22Rv1 (cell line): ENCODE data around the gene DKKL1.
"Not testable (repeated sequence)": the region's sequence is repeated elsewhere in the genome, so short reads cannot be mapped to it uniquely, and the experiment has no call there.

ENCODE experiments used
- H3K27ac ChIP-seq: fragments of 450-650 bp; 2 replicates; pipeline ENCODE4 v1.5.1; 2017
- CTCF ChIP-seq: fragments of 450-650 bp; IDR thresholded peaks from 2 replicates; pipeline ENCODE4 v1.5.1; 2017; ENCODE audit warnings: mild to moderate bottlenecking
- ZFX ChIP-seq: fragments of 450-650 bp; IDR thresholded peaks from 2 replicates; pipeline ENCODE4 v1.6.1; 2017; ENCODE audit warnings: antibody characterized with exemption, borderline replicate concordance

DKKL1 gene

GRCh38 chr19:49327878-49328544, 35.7 kb upstream of the DKKL1 start:
- no peak overlapping the region for H3K27ac ChIP-seq
- TF ChIP-seq ZFX: no peak
- peak; percentile 82 for TF ChIP-seq CTCF

DNA sequence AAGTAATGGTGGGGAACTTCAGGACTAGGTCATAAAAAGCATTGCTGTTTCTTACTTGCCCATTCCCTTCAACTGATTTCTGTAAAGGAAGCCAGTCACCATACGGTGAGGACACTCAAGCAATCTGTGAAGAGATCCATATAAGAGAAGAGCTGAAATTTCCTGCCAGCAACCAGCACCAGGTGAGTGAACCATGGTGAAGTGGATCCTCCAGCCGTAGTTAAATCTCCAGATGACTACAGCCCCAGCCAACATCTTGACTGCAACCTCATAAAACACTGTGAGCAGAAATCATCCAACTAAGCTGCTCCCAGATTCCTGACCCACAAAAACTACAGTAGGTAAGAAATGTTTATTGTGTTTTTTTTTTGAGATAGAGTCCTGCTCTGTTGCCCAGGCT, 34.9 kb upstream of the DKKL1 start:
- TF ChIP-seq ZFX: no peak
- TF ChIP-seq CTCF: no peak
- H3K27ac ChIP-seq: no peak overlapping the region

DNA sequence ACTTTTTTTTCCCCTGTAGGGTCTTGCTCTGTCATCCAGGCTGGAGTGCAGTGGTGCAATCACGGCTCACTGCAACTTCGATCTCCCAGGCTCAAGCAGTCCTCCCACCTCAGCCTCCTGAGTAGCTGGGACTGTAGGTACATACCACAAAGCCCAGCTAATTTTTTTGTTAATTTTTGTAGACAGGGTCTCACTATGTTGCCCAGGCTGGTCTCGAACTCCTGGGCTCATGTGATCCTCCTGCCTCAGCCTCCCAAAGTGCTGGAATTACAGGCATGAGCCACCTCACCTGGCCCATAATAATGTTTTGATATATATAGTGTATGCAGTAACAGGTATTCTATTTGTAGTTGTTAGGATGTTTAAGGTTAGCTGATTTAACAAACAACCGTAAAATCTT, 32.5 kb upstream of the DKKL1 start:
- 0 out of 2 replicates have a peak overlapping the region, but pooled peaks have one; percentile 21 for H3K27ac ChIP-seq

DNA sequence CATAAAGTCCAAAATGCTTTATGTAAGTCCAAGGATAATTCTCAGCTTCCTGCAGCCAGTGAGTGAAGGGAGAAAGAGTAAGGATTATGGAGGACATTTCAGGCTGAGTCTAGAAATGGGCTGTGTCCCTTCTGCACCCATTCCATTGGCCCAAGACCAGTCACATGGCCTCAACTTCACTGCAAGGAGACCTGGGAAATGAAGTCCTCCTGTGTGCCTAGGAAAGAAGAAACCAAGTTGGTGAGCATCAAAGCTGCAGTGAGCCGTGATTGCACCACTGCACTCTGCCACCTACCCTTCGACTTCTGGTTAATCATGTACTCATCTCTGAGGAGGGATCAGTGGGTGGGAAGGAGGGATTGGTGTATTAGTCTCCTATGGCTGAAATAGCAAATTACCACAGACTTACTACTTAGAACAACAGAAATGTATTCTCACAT, 32.0 kb upstream of the DKKL1 start:
- no peak for TF ChIP-seq ZFX
- TF ChIP-seq CTCF: no peak
- 0 out of 2 replicates have a peak overlapping the region, but pooled peaks have one; percentile 21 for H3K27ac ChIP-seq

DNA sequence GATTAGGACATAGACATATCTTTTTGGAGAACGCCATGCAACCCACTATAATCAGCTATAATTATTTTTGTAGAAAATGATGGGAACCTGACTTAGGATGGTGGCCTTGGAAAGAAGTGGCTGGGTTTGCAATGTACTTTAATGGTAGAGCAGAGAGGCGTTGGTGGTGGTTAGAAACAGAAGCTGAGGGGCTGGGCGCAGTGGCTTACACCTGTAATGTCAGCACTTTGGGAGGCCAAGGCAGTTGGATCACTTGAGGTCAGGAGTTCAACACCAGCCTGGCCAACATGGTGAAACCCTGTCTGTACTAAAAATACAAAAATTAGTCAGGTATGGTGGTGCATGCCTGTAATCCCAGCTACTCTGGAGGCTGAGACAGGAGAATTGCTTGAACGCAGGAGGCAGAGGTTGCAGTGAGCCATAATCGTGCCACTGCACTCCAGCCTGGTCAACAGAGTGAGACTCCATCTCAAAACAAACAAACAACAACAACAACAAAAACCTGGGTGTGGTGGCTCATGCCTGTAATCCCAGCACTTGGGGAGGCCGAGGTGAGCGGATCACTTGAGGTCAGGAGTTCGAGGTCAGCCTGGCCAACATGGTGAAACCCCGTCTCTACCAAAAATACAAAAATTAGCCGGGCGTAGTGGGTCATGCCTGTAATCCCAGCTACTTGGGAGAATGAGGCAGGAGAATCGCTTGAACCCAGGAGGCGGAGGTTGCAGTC, 30.8 kb upstream of the DKKL1 start:
- not testable (repeated sequence) for H3K27ac ChIP-seq

DNA sequence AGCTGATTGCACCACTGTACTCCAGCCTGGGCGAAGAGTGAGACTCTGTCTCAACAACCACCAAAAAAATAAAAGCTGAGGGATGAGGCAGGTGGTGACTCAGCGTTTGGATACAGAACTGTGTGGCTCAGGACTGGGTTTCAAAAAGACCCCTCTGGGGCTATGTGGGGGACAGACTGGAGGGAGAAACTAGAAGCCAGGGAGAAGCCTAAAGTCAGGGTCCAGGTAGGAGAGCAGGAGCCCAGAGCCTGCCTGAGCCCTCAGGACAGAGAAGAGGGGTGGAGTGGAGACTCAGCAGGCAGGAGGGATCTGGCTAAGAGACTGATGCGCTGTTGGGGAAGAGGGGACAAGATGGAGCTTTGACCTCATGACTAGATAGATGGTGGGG, 30.3 kb upstream of the DKKL1 start:
- no peak overlapping the region for H3K27ac ChIP-seq

GRCh38 chr19:49333811-49334288, 29.8 kb upstream of the DKKL1 start:
- H3K27ac ChIP-seq: no peak overlapping the region
- TF ChIP-seq CTCF (no peak), ZFX (no peak)

More for the DNA sequence above, 30.3 kb upstream of the DKKL1 start:
- TF ChIP-seq CTCF (no peak), ZFX (no peak)

DNA sequence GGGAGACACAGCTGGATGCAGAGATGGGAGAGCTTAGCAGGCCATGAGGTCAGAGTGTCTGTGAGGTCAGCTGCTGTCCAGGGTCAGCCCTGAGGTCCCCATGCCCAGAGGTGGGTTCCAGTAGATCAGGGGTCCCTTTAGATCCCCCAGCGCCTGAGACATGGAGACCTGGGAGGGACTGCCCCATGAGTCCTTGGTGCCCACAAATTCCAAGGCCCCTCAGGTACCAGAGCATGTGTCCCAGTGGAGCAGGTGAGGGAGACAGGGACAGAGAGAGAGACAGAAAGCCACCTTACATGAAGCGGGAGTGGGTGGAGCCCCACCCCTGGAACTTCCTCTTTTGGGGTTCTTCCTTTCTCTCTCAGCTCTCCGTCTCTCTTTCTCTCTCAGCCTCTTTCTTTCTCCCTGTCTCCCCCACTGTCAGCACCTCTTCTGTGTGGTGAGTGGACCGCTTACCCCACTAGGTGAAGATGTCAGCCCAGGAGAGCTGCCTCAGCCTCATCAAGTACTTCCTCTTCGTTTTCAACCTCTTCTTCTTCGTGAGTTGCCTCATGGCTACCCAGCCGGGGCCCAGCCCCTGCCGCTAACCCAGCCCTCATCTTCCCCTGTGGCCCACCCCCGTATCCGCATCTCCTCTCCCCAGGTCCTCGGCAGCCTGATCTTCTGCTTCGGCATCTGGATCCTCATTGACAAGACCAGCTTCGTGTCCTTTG, 28.4 kb upstream of the DKKL1 start, which contains the start of gene CD37:
CD37 (plus strand) TSS at position 336 of the 713 bp plus-strand sequence; CDS start at position 471, 135 bp downstream.
- no peak within 1 kb of the TSS for H3K27ac ChIP-seq
- TF ChIP-seq CTCF (no peak), ZFX (no peak)
